Measurements from ENCODE around the gene STX1B. TPM values are rescaled to one million over a fixed set of nuclear protein-coding genes. Genes with fewer than 3 reads are reported as not detected.

The STX1B gene
- total RNA-seq, 2 experiments from 2014 or later, result 0.47 to 2.1 TPM

- Histone ChIP-seq H3K79me2 (ENCODE audit: insufficient read depth, low read depth, low read length) (no peaks in the 10 kb centered on the region), H4K20me1 (ENCODE audit: insufficient read depth, low read length) (no peaks in the 10 kb centered on the region), H3K9me2 (ENCODE audit: insufficient read depth, low read length) (no peaks in the 10 kb centered on the region), H3K4me3 (ENCODE audit: low read depth, low read length, poor library complexity, severe bottlenecking) (no peak overlapping the region), H3K27ac (ENCODE audit: low read depth, low read length, poor library complexity, severe bottlenecking) (no peak overlapping the region), H2AFZ (ENCODE audit: low read length) (no peak overlapping the region), H3K36me3 (ENCODE audit: insufficient read depth, low read length) (no peaks in the 10 kb centered on the region), H3K4me1 (ENCODE audit: insufficient read depth, low read length, poor library complexity, severe bottlenecking) (no peaks in the 10 kb centered on the region), H3K9me3 (ENCODE audit: low read length) (no peaks in the 10 kb centered on the region), H3K4me2 (ENCODE audit: low read length) (no peak overlapping the region)
- no peak for DNase-seq (ENCODE audit: low spot score)
- BruUV-seq (replicated peaks), result no TSS peak
- intact Hi-C loops (cut with micrococcal nuclease; ENCODE audit: unreplicated experiment), result no loop called here
- ChIA-PET POLR2A (no interaction called here), CTCF (ENCODE audit: unreplicated experiment) (no interaction called here)
- TF ChIP-seq, protein P1, sequence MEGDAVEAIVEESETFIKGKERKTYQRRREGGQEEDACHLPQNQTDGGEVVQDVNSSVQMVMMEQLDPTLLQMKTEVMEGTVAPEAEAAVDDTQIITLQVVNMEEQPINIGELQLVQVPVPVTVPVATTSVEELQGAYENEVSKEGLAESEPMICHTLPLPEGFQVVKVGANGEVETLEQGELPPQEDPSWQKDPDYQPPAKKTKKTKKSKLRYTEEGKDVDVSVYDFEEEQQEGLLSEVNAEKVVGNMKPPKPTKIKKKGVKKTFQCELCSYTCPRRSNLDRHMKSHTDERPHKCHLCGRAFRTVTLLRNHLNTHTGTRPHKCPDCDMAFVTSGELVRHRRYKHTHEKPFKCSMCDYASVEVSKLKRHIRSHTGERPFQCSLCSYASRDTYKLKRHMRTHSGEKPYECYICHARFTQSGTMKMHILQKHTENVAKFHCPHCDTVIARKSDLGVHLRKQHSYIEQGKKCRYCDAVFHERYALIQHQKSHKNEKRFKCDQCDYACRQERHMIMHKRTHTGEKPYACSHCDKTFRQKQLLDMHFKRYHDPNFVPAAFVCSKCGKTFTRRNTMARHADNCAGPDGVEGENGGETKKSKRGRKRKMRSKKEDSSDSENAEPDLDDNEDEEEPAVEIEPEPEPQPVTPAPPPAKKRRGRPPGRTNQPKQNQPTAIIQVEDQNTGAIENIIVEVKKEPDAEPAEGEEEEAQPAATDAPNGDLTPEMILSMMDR (conservative IDR thresholded peaks at IDR 0.05; ENCODE audit: low read length), result no peak
- TF ChIP-seq EZH2phosphoT487 (IDR thresholded peaks at IDR 0.05; ENCODE audit: borderline replicate concordance, low read depth, low read length), result no peak
Measured at GRCh38 chr16:31005350-31006085, 4.9 kb downstream of the STX1B start.

- Histone ChIP-seq H4K20me1 (ENCODE audit: insufficient read depth, low read length) (no peaks in the 10 kb centered on the region), H3K79me2 (ENCODE audit: insufficient read depth, low read depth, low read length) (no peaks in the 10 kb centered on the region), H2AFZ (ENCODE audit: low read length) (no peak overlapping the region), H3K9me2 (ENCODE audit: insufficient read depth, low read length) (no peaks in the 10 kb centered on the region), H3K4me1 (ENCODE audit: insufficient read depth, low read length, poor library complexity, severe bottlenecking) (no peaks in the 10 kb centered on the region), H3K9me3 (ENCODE audit: low read length) (no peaks in the 10 kb centered on the region), H3K36me3 (ENCODE audit: insufficient read depth, low read length) (no peaks in the 10 kb centered on the region), H3K27ac (ENCODE audit: low read depth, low read length, poor library complexity, severe bottlenecking) (no peak overlapping the region), H3K4me3 (ENCODE audit: low read depth, low read length, poor library complexity, severe bottlenecking) (no peak overlapping the region), H3K4me2 (ENCODE audit: low read length) (no peak overlapping the region)
- BruUV-seq (replicated peaks), result no TSS peak
- no peak for DNase-seq (ENCODE audit: low spot score)
- ChIA-PET CTCF (ENCODE audit: unreplicated experiment) (no interaction called here), POLR2A (interaction anchor here (0.7 kb wide), 1 partner anchor 65 kb away, joined by 3 read pairs; no protein-coding TSS in a partner anchor)
- intact Hi-C loops (cut with micrococcal nuclease; ENCODE audit: unreplicated experiment), result no loop called here
- no peak for TF ChIP-seq EZH2phosphoT487 (IDR thresholded peaks at IDR 0.05; ENCODE audit: borderline replicate concordance, low read depth, low read length)
Measured at GRCh38 chr16:31004658-31005057, 5.8 kb downstream of the STX1B start.

DNA sequence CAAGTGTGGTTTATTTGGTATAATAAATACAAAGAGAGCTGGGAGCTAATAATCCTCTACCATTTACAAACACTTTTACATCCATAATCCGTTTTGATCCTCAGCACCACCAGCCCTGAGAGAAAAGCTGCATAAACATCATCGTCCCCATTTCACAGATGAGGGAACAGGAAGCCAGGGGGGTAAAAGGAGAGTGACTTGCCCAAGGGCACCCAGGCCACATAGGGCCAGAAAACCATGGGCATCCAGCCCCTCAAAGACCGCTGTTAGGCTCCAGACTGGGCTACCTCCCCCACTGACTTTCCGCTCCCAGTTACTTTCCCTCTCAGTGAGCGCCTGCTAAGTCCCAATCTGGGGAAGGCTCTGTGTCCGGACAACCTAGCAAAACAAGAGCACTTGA is 6.7 kb downstream of the STX1B start:
- no peak for TF ChIP-seq EZH2phosphoT487 (IDR thresholded peaks at IDR 0.05; ENCODE audit: borderline replicate concordance, low read depth, low read length)
- TF ChIP-seq, protein P1 (conservative IDR thresholded peaks at IDR 0.05; ENCODE audit: low read length), result no peak
- POLR2A ChIA-PET, result interaction anchor here (0.8 kb wide), 1 partner anchor 39 kb away, joined by 3 read pairs; no protein-coding TSS in a partner anchor
- no peak overlapping the region for H3K4me2 ChIP-seq (ENCODE audit: low read length)
- no peaks in the 10 kb centered on the region for H3K9me2 ChIP-seq (ENCODE audit: insufficient read depth, low read length)
- DNase-seq (ENCODE audit: low spot score), result no peak
- no peaks in the 10 kb centered on the region for H3K9me3 ChIP-seq (ENCODE audit: low read length)
- H3K79me2 ChIP-seq (ENCODE audit: insufficient read depth, low read depth, low read length), result no peaks in the 10 kb centered on the region
- no peak overlapping the region for H3K27ac ChIP-seq (ENCODE audit: low read depth, low read length, poor library complexity, severe bottlenecking)
- intact Hi-C loops (cut with micrococcal nuclease; ENCODE audit: unreplicated experiment), result no loop called here
- H4K20me1 ChIP-seq (ENCODE audit: insufficient read depth, low read length), result no peaks in the 10 kb centered on the region
- CTCF ChIA-PET (ENCODE audit: unreplicated experiment), result no interaction called here
- H2AFZ ChIP-seq (ENCODE audit: low read length), result no peak overlapping the region
- no peaks in the 10 kb centered on the region for H3K4me1 ChIP-seq (ENCODE audit: insufficient read depth, low read length, poor library complexity, severe bottlenecking)
- no peak overlapping the region for H3K4me3 ChIP-seq (ENCODE audit: low read depth, low read length, poor library complexity, severe bottlenecking)
- no TSS peak for BruUV-seq (replicated peaks)
- H3K36me3 ChIP-seq (ENCODE audit: insufficient read depth, low read length), result no peaks in the 10 kb centered on the region
